BJ (cell line): Measurements from ENCODE around the gene KIF1A. TPM values are rescaled to one million over a fixed set of nuclear protein-coding genes. Genes with fewer than 3 reads are reported as not detected.

Experiments
- CTCF ChIA-PET: fragments of 350-600 bp; formaldehyde crosslinking; extraction: SDS; loops from one replicate; lab custom pipeline; 2021; ENCODE audit warnings: antibody characterized with exemption, inconsistent platforms; lab: Yijun Ruan, JAX
- POLR2A ChIA-PET: fragments of 300-600 bp; sonication (Branson Sonifier 250); formaldehyde crosslinking; extraction: SDS; loops from one replicate; lab custom pipeline; 2021; ENCODE audit warnings: antibody characterized with exemption; lab: Charles Lee
- DNase-seq: peaks from one replicate; pipeline ENCODE4 v3.0.0-alpha.2; 2011; ENCODE audit warnings: low read depth
- H3K27me3 ChIP-seq: 2 replicates; pipeline ENCODE4 v1.6.0; 2011; ENCODE audit warnings: low read length; ENCODE audit not compliant: control insufficient read depth, insufficient read depth
- H3K36me3 ChIP-seq: 2 replicates; pipeline ENCODE4 v1.5.1; 2011; ENCODE audit warnings: low read length; ENCODE audit not compliant: control insufficient read depth, insufficient read depth
- H3K4me3 ChIP-seq: 2 replicates; pipeline ENCODE4 v1.5.1; 2011; ENCODE audit warnings: low read depth, mild to moderate bottlenecking, control low read depth, low read length
- CTCF ChIP-seq: IDR thresholded peaks from 2 replicates; pipeline ENCODE4 v1.5.1; 2011; ENCODE audit warnings: low read depth, mild to moderate bottlenecking, control low read depth, inconsistent platforms, low read length, moderate library complexity; ENCODE audit not compliant: insufficient read depth
- polyA plus RNA-seq: library from polyadenylated mRNA; depleted of rRNA; stranded (reverse); fragments of >200 nt; gene quantifications from 2 replicates; pipeline ENCODE4 v1.2.3, GENCODE V29; 2011

The KIF1A gene
- polyA plus RNA-seq, 1 experiment, result 0.01 TPM

- CTCF ChIA-PET, result no interaction called here
- POLR2A ChIA-PET, result no interaction called here
- Histone ChIP-seq H3K4me3 (no peak overlapping the region), H3K27me3 (peaks cover 7% of the 10 kb centered on the region), H3K36me3 (no peaks in the 10 kb centered on the region)
- no peak for DNase-seq
- TF ChIP-seq CTCF, result no peak
Observed at GRCh38 chr2:240711701-240712100, 108.3 kb downstream of the KIF1A start.

GRCh38 chr2:240711296-240711695 is 108.7 kb downstream of the KIF1A start:
- H3K4me3 ChIP-seq, result no peak overlapping the region
- no peaks in the 10 kb centered on the region for H3K36me3 ChIP-seq
- POLR2A ChIA-PET, result no interaction called here
- peaks cover 9% of the 10 kb centered on the region for H3K27me3 ChIP-seq
- no peak for TF ChIP-seq CTCF
- DNase-seq, result no peak
- CTCF ChIA-PET, result no interaction called here

- ChIA-PET CTCF (interaction anchor here (1.5 to 1.7 kb wide), 2 partner anchors 21 to 194 kb away, joined by 4 to 5 read pairs; no protein-coding TSS in a partner anchor), POLR2A (no interaction called here)
- TF ChIP-seq CTCF, result no peak
- Histone ChIP-seq H3K27me3 (peaks cover 12% of the 10 kb centered on the region), H3K4me3 (no peak overlapping the region), H3K36me3 (no peaks in the 10 kb centered on the region)
- no peak for DNase-seq
Observed at GRCh38 chr2:240708457-240708856, 111.6 kb downstream of the KIF1A start.

DNA sequence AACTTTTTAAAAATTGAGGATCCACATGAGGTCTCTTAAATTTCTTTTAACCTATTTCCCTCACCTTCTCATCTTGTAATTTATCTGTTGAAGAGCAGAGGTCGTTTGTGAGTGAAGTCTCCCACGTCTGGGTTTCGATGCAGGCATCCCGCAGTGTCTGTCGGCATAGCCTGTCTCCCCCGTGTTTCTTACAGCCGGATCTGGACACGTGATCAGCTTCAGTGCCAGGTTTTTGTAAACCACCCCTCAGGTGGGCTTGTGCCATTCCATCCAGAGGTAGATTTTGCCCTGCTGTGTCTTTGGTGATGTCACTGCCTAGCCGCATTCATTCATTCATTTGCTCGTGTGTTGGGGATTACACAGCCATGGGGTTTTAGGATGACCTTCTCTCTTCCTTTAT is 112.2 kb downstream of the KIF1A start:
- POLR2A ChIA-PET, result no interaction called here

DNA sequence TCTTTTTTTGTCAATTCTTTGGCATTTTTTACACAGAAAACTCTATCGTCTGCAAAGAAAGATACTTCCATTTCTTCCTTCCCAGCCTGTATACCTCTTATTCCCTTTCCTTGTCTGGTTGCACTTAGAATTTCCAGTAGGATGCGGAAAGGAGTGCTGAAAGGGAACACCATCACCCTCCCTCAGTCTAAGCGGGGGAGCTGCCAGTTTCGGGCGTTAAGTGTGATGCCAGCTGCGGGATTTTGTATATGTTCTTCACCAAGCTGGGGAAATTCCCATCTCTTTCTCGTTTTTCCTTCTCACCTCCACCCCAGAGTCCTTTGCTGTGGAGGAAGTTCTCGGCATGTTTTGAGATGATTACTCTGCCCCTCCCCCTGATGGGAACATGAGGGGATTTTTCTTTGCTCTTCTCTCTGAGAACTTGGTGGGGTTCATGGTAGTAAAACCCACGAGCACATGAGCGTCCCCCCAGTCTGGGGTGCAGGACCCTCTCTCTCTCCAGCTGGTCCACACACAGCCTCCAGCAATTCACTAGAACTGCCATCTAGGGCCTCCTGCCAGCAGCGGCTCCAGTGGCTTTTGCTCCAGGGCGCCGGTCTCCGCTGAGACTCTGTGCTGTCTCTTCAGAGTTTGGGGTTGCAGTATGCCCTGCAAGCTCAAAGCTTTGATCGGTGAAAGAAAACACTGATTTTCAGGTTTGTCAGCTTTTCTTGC is 112.8 kb downstream of the KIF1A start:
- no peak for TF ChIP-seq CTCF
- H3K36me3 ChIP-seq, result no peaks in the 10 kb centered on the region
- H3K4me3 ChIP-seq, result no peak overlapping the region
- CTCF ChIA-PET, result interaction anchor here (1.7 kb wide), 1 partner anchor 193 kb away, joined by 5 read pairs; no protein-coding TSS in a partner anchor
- POLR2A ChIA-PET, result no interaction called here
- no peak for DNase-seq
- H3K27me3 ChIP-seq, result peaks cover 12% of the 10 kb centered on the region

More for the DNA sequence above, 112.2 kb downstream of the KIF1A start:
- no peak for TF ChIP-seq CTCF
- no peaks in the 10 kb centered on the region for H3K36me3 ChIP-seq
- no peak overlapping the region for H3K4me3 ChIP-seq
- CTCF ChIA-PET, result interaction anchor here (1.5 to 1.7 kb wide), 2 partner anchors 21 to 194 kb away, joined by 4 to 5 read pairs; no protein-coding TSS in a partner anchor
- peaks cover 12% of the 10 kb centered on the region for H3K27me3 ChIP-seq
- no peak for DNase-seq
